Mesothelial cell of epicardium (in vitro differentiated cells): Measurements from ENCODE around the gene LPIN1. TPM values are rescaled to one million over a fixed set of nuclear protein-coding genes. Genes with fewer than 3 reads are reported as not detected.

ENCODE experiments used
- DNase-seq, 2 experiments: peaks; one replicate each; pipeline ENCODE4 v3.0.0; 2021; ENCODE audit warnings: low spot score in 2 of 2; ENCODE audit not compliant: unreplicated experiment in 2 of 2
- H3K27ac Mint-ChIP-seq: 2 replicates; pipeline ENCODE4 v1.8.0; 2021; ENCODE audit warnings: mixed read lengths
- H3K27me3 Mint-ChIP-seq: 2 replicates; pipeline ENCODE4 v1.8.0; 2021; ENCODE audit warnings: low read depth, mixed read lengths
- H3K36me3 Mint-ChIP-seq: 2 replicates; pipeline ENCODE4 v1.8.0; 2021; ENCODE audit warnings: mixed read lengths
- H3K4me1 Mint-ChIP-seq: 2 replicates; pipeline ENCODE4 v1.8.0; 2021; ENCODE audit warnings: mixed read lengths
- H3K4me3 Mint-ChIP-seq: 2 replicates; pipeline ENCODE4 v1.8.0; 2021; ENCODE audit warnings: mild to moderate bottlenecking, moderate library complexity, mixed read lengths
- H3K9me3 Mint-ChIP-seq: 2 replicates; pipeline ENCODE4 v1.8.0; 2021; ENCODE audit warnings: mixed read lengths
- CTCF ChIP-seq: fragments of 200-600 bp; sonication (generic); IDR thresholded peaks from one replicate; pipeline ENCODE4 v1.5.0; 2021; ENCODE audit warnings: antibody characterized with exemption; ENCODE audit not compliant: unreplicated experiment
- total RNA-seq: library from RNA; stranded (reverse); gene quantifications from 3 replicates; pipeline ENCODE4 v1.2.1, GENCODE V29; 2021

LPIN1 gene
- total RNA-seq, 1 donor from 2014 or later: 36.1 TPM

GRCh38 chr2:11784747-11785610 lies 38.5 kb downstream of the LPIN1 start:
- Mint-ChIP-seq H3K36me3 (peaks cover 45% of the 10 kb centered on the region), H3K27me3 (no peaks in the 10 kb centered on the region), H3K9me3 (no peaks in the 10 kb centered on the region), H3K4me1 (no peaks in the 10 kb centered on the region), H3K4me3 (peak overlapping the region; percentile 58), H3K27ac (no peak overlapping the region)
- DNase-seq: peak; percentile 50 to 83
- peak; percentile 96 for TF ChIP-seq CTCF

DNA sequence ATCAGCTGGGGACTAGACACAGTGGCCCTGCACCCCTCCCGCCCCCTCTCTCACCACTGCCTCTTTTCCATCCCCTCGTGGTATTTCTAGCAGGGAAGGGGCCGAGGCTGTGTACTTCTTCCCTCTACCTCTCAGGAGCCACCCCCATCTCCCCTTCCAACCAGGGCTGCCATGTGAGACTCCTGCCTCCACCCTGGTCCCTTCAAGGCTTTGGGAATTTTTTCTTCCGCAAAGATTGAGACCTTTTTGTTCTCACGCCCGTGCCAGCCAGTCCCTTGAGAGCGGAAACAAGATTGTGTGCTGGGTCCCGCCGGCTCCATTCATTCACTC lies 39.1 kb downstream of the LPIN1 start:
- H3K4me3 Mint-ChIP-seq: no peak overlapping the region
- peaks cover under 1% of the 10 kb centered on the region for H3K9me3 Mint-ChIP-seq
- no peaks in the 10 kb centered on the region for H3K27me3 Mint-ChIP-seq
- no peak for DNase-seq
- no peak for TF ChIP-seq CTCF
- no peak overlapping the region for H3K27ac Mint-ChIP-seq
- H3K36me3 Mint-ChIP-seq: peaks cover 46% of the 10 kb centered on the region
- no peaks in the 10 kb centered on the region for H3K4me1 Mint-ChIP-seq

GRCh38 chr2:11786191-11786590 lies 39.8 kb downstream of the LPIN1 start:
- Mint-ChIP-seq H3K27ac (no peak overlapping the region), H3K4me3 (no peak overlapping the region), H3K36me3 (peaks cover 49% of the 10 kb centered on the region), H3K4me1 (no peaks in the 10 kb centered on the region), H3K9me3 (peaks cover 7% of the 10 kb centered on the region), H3K27me3 (no peaks in the 10 kb centered on the region)
- DNase-seq: no peak
- no peak for TF ChIP-seq CTCF

GRCh38 chr2:11786592-11786991 lies 40.2 kb downstream of the LPIN1 start:
- no peaks in the 10 kb centered on the region for H3K4me1 Mint-ChIP-seq
- H3K27ac Mint-ChIP-seq: no peak overlapping the region
- no peak overlapping the region for H3K4me3 Mint-ChIP-seq
- no peak for DNase-seq
- TF ChIP-seq CTCF: no peak
- H3K9me3 Mint-ChIP-seq: peaks cover 11% of the 10 kb centered on the region
- no peaks in the 10 kb centered on the region for H3K27me3 Mint-ChIP-seq
- H3K36me3 Mint-ChIP-seq: peaks cover 51% of the 10 kb centered on the region

DNA sequence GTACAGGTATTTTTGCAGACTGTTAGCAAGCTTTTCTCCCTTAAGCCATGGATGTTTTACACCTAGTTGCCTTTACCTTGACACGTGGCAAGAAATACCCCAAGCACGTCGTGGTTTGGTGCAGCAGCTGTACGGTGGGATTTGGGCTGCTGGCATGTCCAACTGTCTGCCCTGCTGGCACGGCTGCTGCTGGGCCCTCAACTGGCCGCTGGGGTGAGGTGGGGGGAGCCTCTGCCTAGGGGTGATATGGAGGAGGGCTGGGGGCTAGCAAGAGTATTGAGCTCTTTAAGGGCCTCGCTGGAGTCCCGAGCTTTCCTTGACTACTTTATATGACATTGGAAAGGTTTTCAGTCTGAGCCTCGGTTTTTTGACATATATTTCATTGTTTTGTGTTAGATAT lies 41.6 kb downstream of the LPIN1 start:
- no peak for DNase-seq
- Mint-ChIP-seq H3K9me3 (peaks cover 11% of the 10 kb centered on the region), H3K4me3 (no peak overlapping the region), H3K27ac (no peak overlapping the region), H3K27me3 (no peaks in the 10 kb centered on the region), H3K4me1 (no peaks in the 10 kb centered on the region), H3K36me3 (peaks cover 50% of the 10 kb centered on the region)
- no peak for TF ChIP-seq CTCF
